Osteocyte (in vitro differentiated cells): Measurements from ENCODE around the gene NRDE2. TPM values are rescaled to one million over a fixed set of nuclear protein-coding genes. Genes with fewer than 3 reads are reported as not detected.
A peak's percentile ranks its signal among the peaks of the same experiment; 100 is the strongest.

ENCODE experiments used
- DNase-seq: peaks from one replicate; pipeline ENCODE4 v3.0.0; 2021; ENCODE audit warnings: mixed read lengths; ENCODE audit not compliant: unreplicated experiment; ENCODE audit errors: extremely low spot score
- H3K27ac Mint-ChIP-seq: one replicate; pipeline ENCODE4 v1.8.0; 2021; ENCODE audit warnings: mild to moderate bottlenecking, mixed read lengths; ENCODE audit not compliant: unreplicated experiment
- H3K27me3 Mint-ChIP-seq: one replicate; pipeline ENCODE4 v1.8.0; 2021; ENCODE audit warnings: mixed read lengths; ENCODE audit not compliant: unreplicated experiment
- H3K36me3 Mint-ChIP-seq: one replicate; pipeline ENCODE4 v1.8.0; 2021; ENCODE audit warnings: mixed read lengths; ENCODE audit not compliant: unreplicated experiment
- H3K4me1 Mint-ChIP-seq: one replicate; pipeline ENCODE4 v1.8.0; 2021; ENCODE audit warnings: mixed read lengths; ENCODE audit not compliant: unreplicated experiment
- H3K4me3 Mint-ChIP-seq: one replicate; pipeline ENCODE4 v1.8.0; 2021; ENCODE audit warnings: mild to moderate bottlenecking, moderate library complexity, mixed read lengths; ENCODE audit not compliant: unreplicated experiment
- H3K9me3 Mint-ChIP-seq: one replicate; pipeline ENCODE4 v1.8.0; 2021; ENCODE audit warnings: mixed read lengths; ENCODE audit not compliant: unreplicated experiment
- total RNA-seq: library from RNA; stranded (reverse); gene quantifications from 2 replicates; pipeline ENCODE4 v1.2.1, GENCODE V29; 2021
- TF ChIP-seq, protein P1 (sequence below): fragments of 200-600 bp; sonication (generic); IDR thresholded peaks from 2 replicates; pipeline ENCODE4 v1.5.0; 2021; ENCODE audit warnings: antibody characterized with exemption, mild to moderate bottlenecking, moderate library complexity

NRDE2 gene
- total RNA-seq, 1 donor from 2014 or later: 23.2 TPM

DNA sequence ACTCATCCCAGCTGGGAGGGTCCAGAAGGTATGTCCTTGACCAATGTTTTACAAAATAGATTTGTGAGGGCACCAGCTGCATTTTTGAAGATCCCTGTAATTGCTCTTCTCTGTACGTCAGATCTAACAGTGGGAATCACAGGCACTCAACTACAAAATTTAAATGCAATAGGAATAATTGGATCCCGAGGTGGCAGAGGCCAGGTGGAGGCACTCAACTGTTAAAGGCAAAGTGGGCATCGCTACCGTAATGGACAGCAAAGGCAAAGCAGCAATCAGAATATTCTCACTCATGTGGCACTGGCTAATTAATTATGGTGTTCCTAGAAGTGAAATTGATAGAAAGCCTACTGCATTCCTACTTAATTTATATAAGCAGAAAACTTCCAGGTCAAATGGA is 103.3 kb downstream of the NRDE2 start:
- TF ChIP-seq, protein P1, sequence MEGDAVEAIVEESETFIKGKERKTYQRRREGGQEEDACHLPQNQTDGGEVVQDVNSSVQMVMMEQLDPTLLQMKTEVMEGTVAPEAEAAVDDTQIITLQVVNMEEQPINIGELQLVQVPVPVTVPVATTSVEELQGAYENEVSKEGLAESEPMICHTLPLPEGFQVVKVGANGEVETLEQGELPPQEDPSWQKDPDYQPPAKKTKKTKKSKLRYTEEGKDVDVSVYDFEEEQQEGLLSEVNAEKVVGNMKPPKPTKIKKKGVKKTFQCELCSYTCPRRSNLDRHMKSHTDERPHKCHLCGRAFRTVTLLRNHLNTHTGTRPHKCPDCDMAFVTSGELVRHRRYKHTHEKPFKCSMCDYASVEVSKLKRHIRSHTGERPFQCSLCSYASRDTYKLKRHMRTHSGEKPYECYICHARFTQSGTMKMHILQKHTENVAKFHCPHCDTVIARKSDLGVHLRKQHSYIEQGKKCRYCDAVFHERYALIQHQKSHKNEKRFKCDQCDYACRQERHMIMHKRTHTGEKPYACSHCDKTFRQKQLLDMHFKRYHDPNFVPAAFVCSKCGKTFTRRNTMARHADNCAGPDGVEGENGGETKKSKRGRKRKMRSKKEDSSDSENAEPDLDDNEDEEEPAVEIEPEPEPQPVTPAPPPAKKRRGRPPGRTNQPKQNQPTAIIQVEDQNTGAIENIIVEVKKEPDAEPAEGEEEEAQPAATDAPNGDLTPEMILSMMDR: no peak
- no peaks in the 10 kb centered on the region for H3K36me3 Mint-ChIP-seq
- H3K27me3 Mint-ChIP-seq: peaks cover 15% of the 10 kb centered on the region
- DNase-seq: peak; percentile 62
- H3K9me3 Mint-ChIP-seq: peaks cover 2% of the 10 kb centered on the region
- H3K4me1 Mint-ChIP-seq: no peaks in the 10 kb centered on the region
- no peak overlapping the region for H3K4me3 Mint-ChIP-seq
- no peak overlapping the region for H3K27ac Mint-ChIP-seq

Other genes with a start within 250 kb of the NRDE2 start
- 92.5 and 104 TPM in 2 replicates for gene PSMC1, start 75.4 kb downstream of the NRDE2 start, total RNA-seq
- 184 and 199 TPM in 2 replicates for gene CALM1, start 65.1 kb upstream of the NRDE2 start, total RNA-seq